Neural crest cell (in vitro differentiated cells): ENCODE measurements around the gene BCL2L2. TPM values are rescaled to one million over a fixed set of nuclear protein-coding genes. Genes with fewer than 3 reads are reported as not detected.
A peak's percentile ranks its signal among the peaks of the same experiment; 100 is the strongest.
"Not testable (repeated sequence)": the region's sequence is repeated elsewhere in the genome, so short reads cannot be mapped to it uniquely, and the experiment has no call there.

Source experiments
- DNase-seq: peaks from one replicate; pipeline ENCODE4 v3.0.0; 2021; ENCODE audit warnings: low read depth, mixed read lengths, low spot score
- H3K27ac Mint-ChIP-seq: one replicate; pipeline ENCODE4 v1.8.0; 2021; ENCODE audit warnings: mild to moderate bottlenecking, mixed read lengths; ENCODE audit not compliant: unreplicated experiment
- H3K27me3 Mint-ChIP-seq: 2 replicates; pipeline ENCODE4 v1.8.0; 2021; ENCODE audit warnings: low read depth, mild to moderate bottlenecking, mixed read lengths
- H3K36me3 Mint-ChIP-seq: 2 replicates; pipeline ENCODE4 v1.8.0; 2021; ENCODE audit warnings: low read depth, mild to moderate bottlenecking, mixed read lengths
- H3K4me1 Mint-ChIP-seq: 2 replicates; pipeline ENCODE4 v1.8.0; 2021; ENCODE audit warnings: mixed read lengths
- H3K4me3 Mint-ChIP-seq: one replicate; pipeline ENCODE4 v1.8.0; 2021; ENCODE audit warnings: mild to moderate bottlenecking, mixed read lengths
- H3K9me3 Mint-ChIP-seq: 2 replicates; pipeline ENCODE4 v1.8.0; 2021; ENCODE audit warnings: mixed read lengths
- total RNA-seq: library from RNA; stranded (reverse); gene quantifications from 2 replicates; pipeline ENCODE4 v1.2.1, GENCODE V29; 2021
- TF ChIP-seq, protein P1 (sequence below): fragments of 200-600 bp; sonication (generic); conservative IDR thresholded peaks from 2 replicates; pipeline ENCODE4 v1.5.0; 2021; ENCODE audit warnings: antibody characterized with exemption, mild to moderate bottlenecking

The BCL2L2 gene
- total RNA-seq, 1 donor from 2014 or later = 24.8 TPM

DNA sequence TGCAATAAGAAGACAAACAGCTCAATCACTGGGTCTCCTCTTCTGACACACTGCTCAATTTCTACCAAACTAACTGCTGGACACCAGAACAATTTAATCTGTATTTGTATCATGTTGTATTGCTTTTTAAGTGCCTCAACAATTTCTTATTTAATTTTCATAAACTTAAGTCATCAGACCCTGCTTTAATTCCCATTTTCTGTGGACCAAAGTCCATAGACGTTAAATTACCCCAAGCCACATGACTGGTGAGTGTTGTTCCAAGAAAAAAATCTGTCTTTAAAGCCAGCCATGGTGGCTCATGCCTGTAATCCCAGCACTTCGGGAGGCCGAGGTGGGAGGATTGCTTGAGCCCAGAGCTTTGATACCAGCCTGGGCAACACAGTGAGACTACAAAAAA is 29.4 kb upstream of the BCL2L2 start:
- no peak overlapping the region for H3K27ac Mint-ChIP-seq
- DNase-seq = no peak
- TF ChIP-seq, protein P1, sequence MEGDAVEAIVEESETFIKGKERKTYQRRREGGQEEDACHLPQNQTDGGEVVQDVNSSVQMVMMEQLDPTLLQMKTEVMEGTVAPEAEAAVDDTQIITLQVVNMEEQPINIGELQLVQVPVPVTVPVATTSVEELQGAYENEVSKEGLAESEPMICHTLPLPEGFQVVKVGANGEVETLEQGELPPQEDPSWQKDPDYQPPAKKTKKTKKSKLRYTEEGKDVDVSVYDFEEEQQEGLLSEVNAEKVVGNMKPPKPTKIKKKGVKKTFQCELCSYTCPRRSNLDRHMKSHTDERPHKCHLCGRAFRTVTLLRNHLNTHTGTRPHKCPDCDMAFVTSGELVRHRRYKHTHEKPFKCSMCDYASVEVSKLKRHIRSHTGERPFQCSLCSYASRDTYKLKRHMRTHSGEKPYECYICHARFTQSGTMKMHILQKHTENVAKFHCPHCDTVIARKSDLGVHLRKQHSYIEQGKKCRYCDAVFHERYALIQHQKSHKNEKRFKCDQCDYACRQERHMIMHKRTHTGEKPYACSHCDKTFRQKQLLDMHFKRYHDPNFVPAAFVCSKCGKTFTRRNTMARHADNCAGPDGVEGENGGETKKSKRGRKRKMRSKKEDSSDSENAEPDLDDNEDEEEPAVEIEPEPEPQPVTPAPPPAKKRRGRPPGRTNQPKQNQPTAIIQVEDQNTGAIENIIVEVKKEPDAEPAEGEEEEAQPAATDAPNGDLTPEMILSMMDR = no peak
- H3K9me3 Mint-ChIP-seq = no peaks in the 10 kb centered on the region
- H3K4me3 Mint-ChIP-seq = no peak overlapping the region
- peaks cover 4% of the 10 kb centered on the region for H3K36me3 Mint-ChIP-seq
- peaks cover 19% of the 10 kb centered on the region for H3K4me1 Mint-ChIP-seq
- no peaks in the 10 kb centered on the region for H3K27me3 Mint-ChIP-seq

DNA sequence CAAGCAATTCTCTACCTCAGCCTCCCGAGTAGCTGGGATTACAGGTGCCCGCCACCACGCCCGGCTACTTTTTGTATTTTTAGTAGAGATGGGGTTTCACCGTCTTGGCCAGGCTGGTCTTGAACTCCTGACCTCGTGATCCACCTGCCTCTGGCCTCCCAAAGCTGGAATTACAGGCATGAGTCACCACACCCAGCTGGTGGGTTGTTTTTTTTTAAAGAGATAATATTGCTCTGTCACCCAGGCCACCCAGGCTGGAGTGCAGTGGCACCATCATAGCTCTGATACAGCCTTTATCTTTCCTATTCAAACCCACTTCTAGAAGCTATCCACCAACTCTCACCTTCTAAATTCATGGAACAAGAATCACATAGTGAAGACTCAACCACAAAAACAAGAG is 28.7 kb upstream of the BCL2L2 start:
- not testable (repeated sequence) for H3K27ac Mint-ChIP-seq, DNase-seq, H3K36me3 Mint-ChIP-seq, H3K9me3 Mint-ChIP-seq, H3K4me3 Mint-ChIP-seq, H3K27me3 Mint-ChIP-seq
- peaks cover 22% of the 10 kb centered on the region for H3K4me1 Mint-ChIP-seq

DNA sequence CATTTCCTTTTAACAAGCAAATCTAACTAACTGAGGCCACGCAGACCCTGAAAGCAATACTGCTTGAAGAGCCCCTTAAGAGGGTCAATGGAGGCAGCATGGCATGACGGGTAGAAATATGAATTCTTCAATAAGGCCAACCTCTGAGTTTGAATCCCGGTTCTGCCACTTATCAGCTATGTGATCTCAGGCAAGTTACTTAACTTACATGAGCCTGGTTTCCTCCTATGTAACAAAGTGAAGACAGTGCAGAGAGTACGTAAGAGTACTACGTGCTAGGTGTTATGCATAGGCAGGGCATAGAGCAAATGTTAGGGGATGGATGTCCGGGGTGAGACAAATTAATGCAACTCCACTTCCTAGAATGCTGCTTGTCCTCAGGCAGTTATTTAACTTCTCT is 25.4 kb upstream of the BCL2L2 start:
- H3K27ac Mint-ChIP-seq = no peak overlapping the region
- H3K4me1 Mint-ChIP-seq = peaks cover 46% of the 10 kb centered on the region
- H3K36me3 Mint-ChIP-seq = no peaks in the 10 kb centered on the region
- DNase-seq = no peak
- H3K27me3 Mint-ChIP-seq = no peaks in the 10 kb centered on the region
- peak overlapping the region; percentile 56 for H3K4me3 Mint-ChIP-seq
- H3K9me3 Mint-ChIP-seq = no peaks in the 10 kb centered on the region
- TF ChIP-seq, protein P1 = no peak

DNA sequence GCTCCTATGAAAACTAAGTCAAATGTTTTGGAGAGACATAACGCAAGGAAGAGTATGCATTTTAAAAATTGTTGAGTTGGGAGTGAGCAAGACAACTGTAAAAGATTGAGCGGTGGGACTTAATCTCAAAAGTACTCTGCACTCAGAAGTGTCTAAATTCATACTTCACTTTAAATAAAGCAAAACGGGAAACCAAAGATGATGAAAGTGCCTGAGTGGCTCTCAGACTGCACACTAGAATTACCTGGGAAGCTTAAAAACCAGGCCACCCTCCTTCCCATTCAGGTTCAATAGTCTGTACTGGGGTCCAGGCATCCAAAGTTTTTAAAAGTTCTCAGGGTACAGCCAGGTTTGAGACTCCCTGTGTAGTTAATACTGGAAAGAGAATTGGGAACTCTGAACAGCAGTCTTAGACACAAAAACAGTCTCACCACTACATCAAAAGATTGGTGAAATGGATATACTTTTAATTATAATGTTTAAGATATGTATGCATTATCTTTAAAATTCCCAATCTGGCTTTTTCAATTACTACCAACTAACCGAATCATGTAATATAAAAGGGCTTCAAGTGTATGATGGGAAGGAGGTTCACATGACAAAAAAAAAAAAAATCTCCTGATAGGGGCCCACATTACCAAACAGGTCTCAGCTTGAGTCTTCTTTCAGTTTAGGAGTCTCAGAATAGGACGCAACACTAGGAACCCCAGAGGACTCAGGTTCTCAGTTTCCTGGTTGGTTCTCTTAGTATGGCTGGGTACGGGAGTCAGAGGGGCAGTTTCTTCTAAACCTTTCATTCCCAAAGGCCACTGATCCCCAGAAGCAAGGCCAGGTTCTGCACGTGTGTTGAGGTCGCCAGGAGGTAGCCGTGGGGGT is 21.7 kb upstream of the BCL2L2 start:
- H3K27ac Mint-ChIP-seq = peak overlapping the region; percentile 44
- TF ChIP-seq, protein P1 = no peak
- H3K27me3 Mint-ChIP-seq = peaks cover 3% of the 10 kb centered on the region

DNA sequence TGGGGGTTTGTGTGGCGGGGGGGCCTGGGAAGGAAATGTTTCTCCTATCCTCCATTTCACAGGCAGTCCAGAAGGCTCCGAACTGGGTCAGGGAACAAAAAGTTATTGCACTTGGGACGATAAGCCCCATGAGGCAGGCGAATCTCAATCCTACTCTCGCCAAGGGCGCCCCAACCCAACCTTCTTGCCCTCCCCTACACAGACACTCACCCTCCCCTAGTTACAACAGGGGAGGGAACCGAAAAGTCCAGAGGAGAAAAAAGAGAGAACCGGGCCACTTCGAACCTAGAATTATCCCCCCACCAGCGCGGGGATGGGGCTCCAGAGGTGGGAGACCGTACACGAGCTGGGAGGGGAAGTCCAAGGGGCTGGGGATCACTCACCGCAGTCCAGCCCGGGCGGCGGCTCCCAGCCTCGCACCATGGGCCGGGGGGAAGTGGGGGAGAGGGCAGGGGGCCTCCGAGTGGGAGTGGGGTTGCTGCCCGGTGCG is 21.1 kb upstream of the BCL2L2 start:
- no peaks in the 10 kb centered on the region for H3K36me3 Mint-ChIP-seq
- TF ChIP-seq, protein P1 = no peak
- peaks cover 42% of the 10 kb centered on the region for H3K4me1 Mint-ChIP-seq
- H3K9me3 Mint-ChIP-seq = no peaks in the 10 kb centered on the region
- H3K4me3 Mint-ChIP-seq = peak overlapping the region; percentile 95
- DNase-seq = no peak
- H3K27me3 Mint-ChIP-seq = peaks cover 6% of the 10 kb centered on the region
- H3K27ac Mint-ChIP-seq = peak overlapping the region; percentile 44

More for the DNA sequence above, 21.7 kb upstream of the BCL2L2 start:
- H3K9me3 Mint-ChIP-seq = no peaks in the 10 kb centered on the region
- H3K4me1 Mint-ChIP-seq = peaks cover 48% of the 10 kb centered on the region
- H3K4me3 Mint-ChIP-seq = peak overlapping the region; percentile 95
- no peak for DNase-seq
- no peaks in the 10 kb centered on the region for H3K36me3 Mint-ChIP-seq
